Suprapubic skin (tissue), 3 donors: ENCODE measurements around the gene BRS3.

Experiments
- POLR2AphosphoS5 ChIP-seq, 3 donors: sonication (generic); formaldehyde crosslinking; IDR thresholded peaks; one replicate each; pipeline ENCODE4 v1.6.1; 2017; ENCODE audit warnings: antibody characterized with exemption in 3 of 3
- TF ChIP-seq, protein P1 (sequence below), 2 donors: fragments of 200-600 bp in 1 of 2; fragments of 450-650 bp in 1 of 2; sonication (generic) in 1 of 2; IDR thresholded peaks; one replicate each; pipeline ENCODE4 v1.5.1; 2016 to 2019; ENCODE audit warnings: antibody characterized with exemption in 2 of 2, mild to moderate bottlenecking in 1 of 2, moderate library complexity in 1 of 2

DNA sequence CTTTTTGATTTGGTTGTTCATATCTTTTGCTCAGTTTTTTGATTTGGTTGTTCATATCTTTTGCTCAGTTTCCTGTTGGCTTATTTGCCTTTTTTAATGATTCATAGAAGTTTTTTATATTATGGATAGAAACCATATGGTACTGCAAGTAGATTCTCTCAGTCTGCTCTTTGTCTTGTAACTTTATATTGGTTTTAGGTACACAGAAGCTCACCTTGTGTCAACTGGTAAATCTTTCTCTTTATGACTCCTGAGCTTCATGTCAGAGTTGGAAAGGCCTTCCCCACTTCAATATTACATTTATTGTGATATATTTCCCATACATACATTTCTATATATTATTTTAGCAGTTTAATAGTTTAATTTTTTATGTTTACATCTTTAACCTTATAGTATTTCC, 36.0 kb downstream of the BRS3 start:
- TF ChIP-seq, protein P1, sequence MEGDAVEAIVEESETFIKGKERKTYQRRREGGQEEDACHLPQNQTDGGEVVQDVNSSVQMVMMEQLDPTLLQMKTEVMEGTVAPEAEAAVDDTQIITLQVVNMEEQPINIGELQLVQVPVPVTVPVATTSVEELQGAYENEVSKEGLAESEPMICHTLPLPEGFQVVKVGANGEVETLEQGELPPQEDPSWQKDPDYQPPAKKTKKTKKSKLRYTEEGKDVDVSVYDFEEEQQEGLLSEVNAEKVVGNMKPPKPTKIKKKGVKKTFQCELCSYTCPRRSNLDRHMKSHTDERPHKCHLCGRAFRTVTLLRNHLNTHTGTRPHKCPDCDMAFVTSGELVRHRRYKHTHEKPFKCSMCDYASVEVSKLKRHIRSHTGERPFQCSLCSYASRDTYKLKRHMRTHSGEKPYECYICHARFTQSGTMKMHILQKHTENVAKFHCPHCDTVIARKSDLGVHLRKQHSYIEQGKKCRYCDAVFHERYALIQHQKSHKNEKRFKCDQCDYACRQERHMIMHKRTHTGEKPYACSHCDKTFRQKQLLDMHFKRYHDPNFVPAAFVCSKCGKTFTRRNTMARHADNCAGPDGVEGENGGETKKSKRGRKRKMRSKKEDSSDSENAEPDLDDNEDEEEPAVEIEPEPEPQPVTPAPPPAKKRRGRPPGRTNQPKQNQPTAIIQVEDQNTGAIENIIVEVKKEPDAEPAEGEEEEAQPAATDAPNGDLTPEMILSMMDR (IDR thresholded peaks at IDR 0.05): no peak
- TF ChIP-seq POLR2AphosphoS5 (IDR thresholded peaks at IDR 0.05): no peak
